GM10248 (cell line): ENCODE measurements around the gene ZNF605.
A peak's percentile ranks its signal among the peaks of the same experiment; 100 is the strongest.
"Not testable (repeated sequence)": the region's sequence is repeated elsewhere in the genome, so short reads cannot be mapped to it uniquely, and the experiment has no call there.

Source experiments
- CTCF ChIA-PET: fragments of 300-600 bp; sonication (Branson Sonifier 250); formaldehyde crosslinking; extraction: SDS; loops from one replicate; lab custom pipeline; 2021; ENCODE audit warnings: antibody characterized with exemption; lab: Yijun Ruan, JAX
- POLR2A ChIA-PET: fragments of 350-650 bp; sonication (Branson Sonifier 250); formaldehyde crosslinking; extraction: SDS; loops from one replicate; lab custom pipeline; 2020; ENCODE audit warnings: antibody characterized with exemption; lab: Yijun Ruan, JAX
- DNase-seq: peaks from one replicate; pipeline ENCODE4 v3.0.0; 2012; ENCODE audit errors: extremely low spot score
- TF ChIP-seq, protein P1 (sequence below): IDR thresholded peaks from 2 replicates; pipeline ENCODE4 v1.5.1; 2012; ENCODE audit warnings: mild to moderate bottlenecking, low read depth; ENCODE audit errors: extremely low read depth, missing control alignments, control extremely low read depth

Gene ZNF605

DNA sequence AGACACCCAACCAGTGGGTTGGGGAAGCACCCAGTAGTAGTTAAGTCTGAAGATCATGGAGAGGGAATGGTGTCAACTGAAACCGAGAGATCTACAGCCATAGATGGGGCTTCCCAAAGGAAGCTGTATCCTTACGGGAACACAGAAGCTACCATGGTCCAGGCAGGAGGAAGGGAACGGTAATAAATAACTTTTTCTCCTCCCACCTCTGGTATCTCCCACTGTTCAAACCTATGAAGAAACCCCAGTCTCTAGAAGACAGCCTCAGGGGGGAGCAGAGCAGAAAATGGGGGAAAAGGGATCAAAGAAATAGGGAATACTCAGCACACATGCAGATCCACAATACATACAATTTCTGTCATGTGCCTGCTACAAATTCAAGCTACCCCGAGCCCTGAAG is 33.4 kb downstream of the ZNF605 start:
- ChIA-PET POLR2A (no interaction called here), CTCF (no interaction called here)
- TF ChIP-seq, protein P1, sequence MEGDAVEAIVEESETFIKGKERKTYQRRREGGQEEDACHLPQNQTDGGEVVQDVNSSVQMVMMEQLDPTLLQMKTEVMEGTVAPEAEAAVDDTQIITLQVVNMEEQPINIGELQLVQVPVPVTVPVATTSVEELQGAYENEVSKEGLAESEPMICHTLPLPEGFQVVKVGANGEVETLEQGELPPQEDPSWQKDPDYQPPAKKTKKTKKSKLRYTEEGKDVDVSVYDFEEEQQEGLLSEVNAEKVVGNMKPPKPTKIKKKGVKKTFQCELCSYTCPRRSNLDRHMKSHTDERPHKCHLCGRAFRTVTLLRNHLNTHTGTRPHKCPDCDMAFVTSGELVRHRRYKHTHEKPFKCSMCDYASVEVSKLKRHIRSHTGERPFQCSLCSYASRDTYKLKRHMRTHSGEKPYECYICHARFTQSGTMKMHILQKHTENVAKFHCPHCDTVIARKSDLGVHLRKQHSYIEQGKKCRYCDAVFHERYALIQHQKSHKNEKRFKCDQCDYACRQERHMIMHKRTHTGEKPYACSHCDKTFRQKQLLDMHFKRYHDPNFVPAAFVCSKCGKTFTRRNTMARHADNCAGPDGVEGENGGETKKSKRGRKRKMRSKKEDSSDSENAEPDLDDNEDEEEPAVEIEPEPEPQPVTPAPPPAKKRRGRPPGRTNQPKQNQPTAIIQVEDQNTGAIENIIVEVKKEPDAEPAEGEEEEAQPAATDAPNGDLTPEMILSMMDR = no peak
- no peak for DNase-seq

DNA sequence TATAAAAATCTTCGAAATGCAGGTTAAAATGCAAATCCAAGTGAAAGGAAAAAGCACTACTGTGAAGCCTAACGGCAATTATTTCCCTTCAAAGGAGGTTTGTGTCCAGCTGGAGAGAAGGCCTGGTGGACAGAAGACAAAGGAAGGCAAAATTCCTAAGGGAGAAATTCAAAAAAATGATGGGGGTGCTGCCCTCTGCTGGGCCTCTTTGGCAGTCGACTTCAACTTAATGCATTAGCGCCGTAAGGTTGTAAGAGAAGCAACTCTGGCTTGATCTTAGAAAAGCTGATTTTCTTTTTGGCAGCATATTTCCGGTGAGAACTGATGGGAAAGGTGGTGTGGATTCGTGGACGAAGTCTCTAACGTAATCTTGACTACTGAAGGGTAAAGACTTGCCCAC is 34.4 kb downstream of the ZNF605 start:
- TF ChIP-seq, protein P1 = no peak
- CTCF ChIA-PET = no interaction called here
- DNase-seq = no peak
- POLR2A ChIA-PET = no interaction called here

DNA sequence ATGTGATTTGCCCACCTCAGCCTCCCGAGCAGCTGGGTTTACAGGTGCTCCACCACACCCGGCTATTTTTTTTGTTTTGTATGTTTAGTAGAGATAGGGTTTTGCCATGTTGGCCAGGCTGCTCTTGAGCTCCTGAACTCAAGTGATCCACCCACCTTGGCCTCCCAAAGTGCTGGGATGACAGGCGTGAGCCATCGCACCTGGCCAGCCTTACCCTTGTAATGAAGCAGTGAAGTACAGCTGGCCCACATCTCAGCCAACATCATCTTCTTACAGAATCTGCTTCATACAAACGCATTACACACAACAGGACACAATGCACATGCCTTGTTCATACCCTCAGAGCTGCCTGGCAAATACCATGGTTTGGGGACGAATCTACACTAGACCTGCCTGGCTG is 37.4 kb downstream of the ZNF605 start:
- ChIA-PET POLR2A (no interaction called here), CTCF (interaction anchor here (1.8 to 2.4 kb wide), 2 partner anchors 13 to 16 kb away, joined by 5 to 6 read pairs; no protein-coding TSS in a partner anchor)
- TF ChIP-seq, protein P1 = no peak

DNA sequence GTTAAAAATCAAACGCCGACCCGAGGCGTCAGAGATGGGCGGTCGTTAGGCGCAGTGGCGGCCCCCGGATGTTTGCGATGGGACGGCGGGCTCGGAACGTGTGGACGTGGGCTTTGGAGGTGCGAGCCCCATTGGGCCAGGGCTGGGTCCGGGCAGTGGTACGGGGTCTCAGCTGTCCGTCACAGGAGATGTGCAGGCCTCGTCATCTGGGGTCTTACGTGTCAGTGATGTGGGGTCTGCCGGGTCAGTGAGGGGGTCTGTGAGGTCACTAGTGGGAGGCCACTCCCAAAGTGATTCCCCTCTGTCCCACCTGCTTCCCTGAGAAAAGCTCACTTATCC is 47.1 kb downstream of the ZNF605 start:
- ChIA-PET POLR2A (interaction anchor here (0.6 kb wide), 1 partner anchor 48 kb away, joined by 4 read pairs; no protein-coding TSS in a partner anchor), CTCF (no interaction called here)
- TF ChIP-seq, protein P1 = no peak
- no peak for DNase-seq

More for the DNA sequence above, 37.4 kb downstream of the ZNF605 start:
- DNase-seq = no peak

DNA sequence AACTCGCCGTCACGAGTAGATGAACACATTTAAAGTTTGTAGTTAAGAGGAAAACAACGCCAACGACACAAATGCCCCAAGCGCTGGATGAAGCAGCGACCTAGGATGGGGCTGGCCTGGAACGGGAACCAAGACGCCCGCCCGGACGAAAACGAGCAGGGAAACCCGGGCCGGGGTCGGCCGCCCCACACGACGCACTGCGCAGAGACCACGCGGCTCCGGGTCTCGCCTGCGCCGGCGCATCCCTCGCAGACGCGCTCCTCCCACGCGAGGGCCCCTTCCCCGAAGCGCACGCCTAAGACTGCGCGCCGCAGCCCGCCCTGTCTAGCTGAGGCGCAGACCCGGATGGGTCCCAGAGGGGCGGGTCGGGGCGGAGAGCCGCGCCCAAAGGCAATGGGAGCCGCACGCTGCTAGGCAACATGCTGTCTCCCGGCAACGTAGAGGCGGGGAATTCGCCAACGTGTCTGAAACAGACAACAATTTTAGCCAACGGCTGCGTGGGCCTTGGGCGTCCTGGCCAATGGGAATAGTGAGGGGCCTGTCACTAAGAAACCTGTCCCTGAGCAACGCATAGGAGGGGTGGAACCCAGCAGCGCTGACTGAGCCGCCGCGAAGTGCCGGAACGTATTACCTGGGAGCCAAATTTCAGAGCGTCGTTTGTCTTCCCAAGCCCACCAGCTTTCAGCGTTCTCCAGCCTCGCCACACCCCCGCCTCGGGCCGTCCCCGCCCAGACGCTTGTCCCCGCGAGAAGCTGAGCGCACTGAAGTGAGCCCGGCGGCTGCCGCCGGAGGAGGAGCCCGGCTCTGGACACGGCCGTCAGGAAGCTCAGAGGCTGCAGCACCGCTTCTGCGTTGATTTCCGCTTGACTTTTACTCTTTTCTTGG is 47.7 kb downstream of the ZNF605 start:
- CTCF ChIA-PET = interaction anchor here (1.5 kb wide), 1 partner anchor 16 kb away, joined by 4 read pairs; no protein-coding TSS in a partner anchor
- POLR2A ChIA-PET = interaction anchor here (0.6 kb wide), 2 partner anchors 49 to 224 kb away, joined by 3 to 4 read pairs; no protein-coding TSS in a partner anchor
- TF ChIP-seq, protein P1 = no peak
- DNase-seq = peak; percentile 95

DNA sequence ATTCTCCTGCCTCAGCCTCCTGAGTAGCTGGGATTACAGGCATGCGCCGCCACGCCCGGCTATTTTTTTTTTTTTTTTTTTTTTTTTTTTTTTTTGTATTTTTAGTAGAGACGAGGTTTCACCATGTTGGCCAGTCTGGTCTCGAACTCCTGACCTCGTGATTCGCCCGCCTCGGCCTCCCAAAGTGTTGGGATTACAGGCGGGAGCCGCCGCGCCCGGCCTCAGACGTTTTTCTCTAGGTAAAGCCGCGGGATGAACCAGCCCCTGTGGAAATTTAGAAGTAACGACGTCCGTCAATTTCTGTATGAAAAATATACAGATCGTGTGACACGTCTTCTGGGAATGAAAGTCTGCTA is 48.3 kb downstream of the ZNF605 start:
- CTCF ChIA-PET = interaction anchor here (1.5 kb wide), 1 partner anchor 16 kb away, joined by 4 read pairs; no protein-coding TSS in a partner anchor
- DNase-seq, POLR2A ChIA-PET: not testable (repeated sequence)

DNA sequence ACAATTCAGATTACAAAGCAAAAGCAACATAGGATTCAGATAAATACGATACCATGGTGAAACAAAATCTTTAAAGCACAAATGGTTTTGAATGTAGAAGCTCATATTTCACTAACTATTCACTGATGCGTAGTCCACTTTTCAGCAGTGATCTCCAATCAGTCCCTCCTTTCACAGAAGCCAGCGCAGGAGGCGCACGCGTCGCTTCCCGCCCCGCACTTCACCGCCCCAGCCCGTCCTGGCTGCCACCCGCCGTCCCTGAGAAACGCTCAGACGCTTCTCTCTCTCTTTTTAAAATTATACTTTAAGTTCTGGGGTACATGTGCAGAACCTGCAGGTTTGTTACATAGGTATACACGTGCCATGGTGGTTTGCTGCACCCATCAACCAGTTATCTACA is 48.9 kb downstream of the ZNF605 start:
- DNase-seq = no peak
- ChIA-PET CTCF (interaction anchor here (1.5 kb wide), 1 partner anchor 17 kb away, joined by 4 read pairs; no protein-coding TSS in a partner anchor), POLR2A (no interaction called here)
- TF ChIP-seq, protein P1 = no peak
